COLO829 (cell line): ENCODE data around the gene TNFRSF4.

Experiments used
- DNase-seq: peaks from one replicate; pipeline ENCODE4 v3.0.0; 2012; ENCODE audit warnings: low spot score

TNFRSF4 gene

GRCh38 chr1:1217621-1218523 lies 3.9 kb upstream of the TNFRSF4 start:
- DNase-seq: no peak

- DNase-seq: no peak
Measured at GRCh38 chr1:1216770-1217620, 3.0 kb upstream of the TNFRSF4 start.

- DNase-seq: no peak
Measured at GRCh38 chr1:1215881-1216605, 2.1 kb upstream of the TNFRSF4 start.

- no peak for DNase-seq
Measured at GRCh38 chr1:1215080-1215676, 1.2 kb upstream of the TNFRSF4 start.

- no peak for DNase-seq
Measured at GRCh38 chr1:1212780-1213344, 1.1 kb downstream of the TNFRSF4 start.

GRCh38 chr1:1211541-1212441 lies 2.2 kb downstream of the TNFRSF4 start:
- DNase-seq: no peak

- DNase-seq: no peak
Measured at GRCh38 chr1:1210726-1211540, 3.0 kb downstream of the TNFRSF4 start.

GRCh38 chr1:1208713-1209433 lies 5.1 kb downstream of the TNFRSF4 start:
- DNase-seq: no peak

- no peak for DNase-seq
Measured at GRCh38 chr1:1207571-1207892, 6.4 kb downstream of the TNFRSF4 start.

GRCh38 chr1:1206966-1207531 lies 6.9 kb downstream of the TNFRSF4 start:
- DNase-seq: no peak

GRCh38 chr1:1206376-1206965 lies 7.5 kb downstream of the TNFRSF4 start, which contains the start of gene TNFRSF18:
Gene TNFRSF18, minus strand, starts transcription at chr1:1206592. Its CDS starts 21 bp downstream, at chr1:1206571.
- DNase-seq: no peak

- no peak for DNase-seq
Measured at GRCh38 chr1:1205769-1206375, 8.1 kb downstream of the TNFRSF4 start.

GRCh38 chr1:1204998-1205768 lies 8.8 kb downstream of the TNFRSF4 start:
- DNase-seq: no peak

GRCh38 chr1:1204425-1204920 lies 9.5 kb downstream of the TNFRSF4 start:
- DNase-seq: no peak

- DNase-seq: no peak
Measured at GRCh38 chr1:1203561-1204424, 10.2 kb downstream of the TNFRSF4 start.
